K562 (cell line): ENCODE data around the gene CRYBG3. TPM values are rescaled to one million over a fixed set of nuclear protein-coding genes. Genes with fewer than 3 reads are reported as not detected.

ENCODE experiments used
- ATAC-seq: fragments of 200-7000 bp; cut with Tn5 transposase; 3 replicates; pipeline ENCODE4 v1.9.1; 2020; ENCODE audit warnings: moderate library complexity
- BruUV-seq: library from RNA; stranded (reverse); fragments of 400-500 nt; replicated peaks from 2 replicates; lab custom pipeline; 2021; lab: Mats Ljungman, UMichigan
- CTCF ChIA-PET: fragments of 300-600 bp; formaldehyde crosslinking; extraction: SDS; loops from one replicate; lab custom pipeline; 2021; ENCODE audit warnings: low intra/inter-chr PET ratio; lab: Yijun Ruan, JAX
- POLR2A ChIA-PET: fragments of 300-600, 350-650 bp; sonication (Branson Sonifier 250); formaldehyde crosslinking; extraction: SDS; loops from one replicate; lab custom pipeline; 2021; ENCODE audit warnings: antibody characterized with exemption, inconsistent platforms; lab: Yijun Ruan, JAX
- DNase-seq, 4 experiments: peaks; one replicate each; pipeline versions ENCODE4 v3.0.0 to v3.0.0-alpha.2; 2011 to 2018; ENCODE audit warnings: low spot score in 3 of 4, mixed read lengths in 3 of 4; ENCODE audit errors: extremely low read depth in 1 of 4
- FAIRE-seq: peaks from 2 replicates; lab custom pipeline; 2011; peaks lifted over from hg19 to GRCh38; lab: Jason Lieb, UNC
- H2AFZ ChIP-seq: 2 replicates; pipeline ENCODE4 v1.6.0; 2011; ENCODE audit warnings: low read depth, low read length, control low read depth, inconsistent platforms
- H3K27ac ChIP-seq: fragments of 200-600 bp; 3 replicates; pipeline ENCODE4 v1.8.0; 2011; ENCODE audit warnings: low read depth, mild to moderate bottlenecking, control low read depth, inconsistent platforms, low read length, moderate library complexity, mixed read lengths; ENCODE audit errors: extremely low read depth
- H3K27me3 ChIP-seq, 2 experiments: fragments of 300-600 bp in 1 of 2; 2 replicates in 1 of 2; 3 replicates in 1 of 2; pipeline versions ENCODE4 v1.6.0 to v1.8.0; 2011; ENCODE audit warnings: inconsistent platforms in 2 of 2, low read length in 2 of 2, mild to moderate bottlenecking in 1 of 2, mixed read lengths in 1 of 2, moderate library complexity in 1 of 2; ENCODE audit not compliant: control insufficient read depth in 2 of 2, insufficient read depth in 2 of 2
- H3K36me3 ChIP-seq: fragments of 300-600 bp; 3 replicates; pipeline ENCODE4 v1.8.0; 2011; ENCODE audit warnings: mild to moderate bottlenecking, low read length, inconsistent platforms; ENCODE audit not compliant: control insufficient read depth, insufficient read depth
- H3K4me1 ChIP-seq, 2 experiments: fragments of 200-600 bp in 1 of 2; replicated peaks in 1 of 2; 2 replicates in 1 of 2; 3 replicates in 1 of 2; pipeline versions ENCODE4 v1.5.1 to v1.8.0; 2011; ENCODE audit warnings: inconsistent platforms in 2 of 2, low read length in 2 of 2, mild to moderate bottlenecking in 1 of 2, mixed read lengths in 1 of 2, moderate library complexity in 1 of 2; ENCODE audit not compliant: control insufficient read depth in 2 of 2, insufficient read depth in 2 of 2
- H3K4me2 ChIP-seq: 2 replicates; pipeline ENCODE4 v1.6.1; 2011; ENCODE audit warnings: low read length, control low read depth, inconsistent platforms, mixed read lengths; ENCODE audit not compliant: insufficient read depth
- H3K4me3 ChIP-seq: fragments of 200-600 bp; sonication (generic), shearing (Covaris generic); 2 replicates; pipeline ENCODE4 v1.5.1; 2016; ENCODE audit warnings: control low read depth, inconsistent platforms
- H3K79me2 ChIP-seq: fragments of 200-600 bp; 3 replicates; pipeline ENCODE4 v1.8.0; 2011; ENCODE audit warnings: low read length, inconsistent platforms; ENCODE audit not compliant: control insufficient read depth, insufficient read depth
- H3K9ac ChIP-seq, 2 experiments: 2 replicates each; pipeline versions ENCODE4 v1.6.0 to v1.6.1; 2011; ENCODE audit warnings: low read depth in 2 of 2, low read length in 2 of 2, control low read depth in 1 of 2, inconsistent platforms in 1 of 2, mild to moderate bottlenecking in 1 of 2, mixed read lengths in 1 of 2; ENCODE audit not compliant: insufficient read depth in 1 of 2
- H3K9me1 ChIP-seq: one replicate; pipeline ENCODE4 v1.6.0; 2011; ENCODE audit warnings: inconsistent platforms, mild to moderate bottlenecking, low read length, moderate library complexity; ENCODE audit not compliant: control insufficient read depth, insufficient read depth
- H3K9me3 ChIP-seq: replicated peaks from 2 replicates; pipeline ENCODE4 v1.5.1; 2011; ENCODE audit warnings: low read depth, low read length, inconsistent platforms; ENCODE audit not compliant: control insufficient read depth, insufficient read depth
- H4K20me1 ChIP-seq: replicated peaks from 2 replicates; pipeline ENCODE4 v1.6.1; 2011; ENCODE audit warnings: low read length, inconsistent platforms, mixed read lengths; ENCODE audit not compliant: control insufficient read depth, insufficient read depth
- ARID3B ChIP-seq: fragments of 250-450 bp; sonication (Bioruptor Pico); IDR thresholded peaks from 2 replicates; pipeline ENCODE4 v1.4.0; 2020; ENCODE audit warnings: borderline replicate concordance
- CBX1 ChIP-seq: sonication (generic); IDR thresholded peaks from 2 replicates; pipeline ENCODE4 v1.6.1; 2016; ENCODE audit warnings: antibody characterized with exemption, low read depth, mild to moderate bottlenecking
- CTCFL ChIP-seq: IDR thresholded peaks from 2 replicates; pipeline ENCODE4 v1.6.1; 2011; ENCODE audit warnings: borderline replicate concordance, low read depth, mild to moderate bottlenecking, moderate library complexity, low read length; ENCODE audit not compliant: insufficient read depth, poor library complexity, severe bottlenecking
- PTBP1 ChIP-seq: fragments of 200-400 bp; formaldehyde crosslinking; IDR thresholded peaks from 2 replicates; pipeline ENCODE4 v1.6.1; 2017; ENCODE audit warnings: low read depth, low read length
- RB1 ChIP-seq: fragments of 450-650 bp; IDR thresholded peaks from 2 replicates; pipeline ENCODE4 v1.6.1; 2017; ENCODE audit warnings: low read depth, mild to moderate bottlenecking
- RNF219 ChIP-seq: fragments of 250-450 bp; sonication (Bioruptor Pico); IDR thresholded peaks from 2 replicates; pipeline ENCODE4 v1.5.0; 2022; ENCODE audit warnings: mild to moderate bottlenecking
- SMARCE1 ChIP-seq: fragments of 450-650 bp; IDR thresholded peaks from 2 replicates; pipeline ENCODE4 v1.7.1; 2016; ENCODE audit warnings: mild to moderate bottlenecking
- ZNF280B ChIP-seq: fragments of 250-450 bp; sonication (Bioruptor Pico); IDR thresholded peaks from 2 replicates; pipeline ENCODE4 v1.5.1; 2021; ENCODE audit warnings: mild to moderate bottlenecking
- ZNF583 ChIP-seq: fragments of 250-450 bp; sonication (Bioruptor Pico); IDR thresholded peaks from 2 replicates; pipeline ENCODE4 v1.4.0; 2020
- WGBS: fragments of 100-300 bp; shearing (Covaris generic); methylation state at CpG from one replicate; pipeline ENCODE4 v1.1.6; 2016; ENCODE audit warnings: low coverage, mixed read lengths; ENCODE audit not compliant: insufficient coverage; ENCODE audit errors: missing lambda C conversion rate; 5-methylcytosine and 5-hydroxymethylcytosine counted together
- in situ Hi-C: fragments of 300-500 bp; cut with MboI; formaldehyde crosslinking; loops from 4 replicates; pipeline ENCODE4 v1.15.0; 2018; ENCODE audit warnings: inconsistent platforms, mixed read lengths
- intact Hi-C: fragments of 100-400 bp; cut with micrococcal nuclease; formaldehyde crosslinking; loops from 2 replicates; pipeline ENCODE4 v1.14.2; 2022
- polyA plus RNA-seq, 8 experiments: library from polyadenylated mRNA; depleted of rRNA in 4 of 8; stranded (reverse) in 5 of 8; unstranded in 3 of 8; fragments of >200 nt; fragmentation: Nextera tagmentation in 2 of 8; fragmentation: Illumina TruSeq in 1 of 8; extraction: Ambion mirVana in 2 of 8; extraction: Trizol in 1 of 8; gene quantifications; 2 replicates each; pipeline versions ENCODE4 v1.2.1 to v1.2.3, GENCODE V29; 2011 to 2014; ENCODE audit warnings: inconsistent platforms in 1 of 8, missing spikeins in 1 of 8
- total RNA-seq, 7 experiments: library from RNA; depleted of rRNA in 6 of 7; stranded (reverse); fragments of >200 nt in 6 of 7; fragmentation: Illumina TruSeq in 2 of 7; extraction: Trizol in 2 of 7; gene quantifications; 2 replicates each; pipeline versions ENCODE4 v1.2.1 to v1.2.3, GENCODE V29; 2011 to 2021; ENCODE audit warnings: low replicate concordance in 1 of 7

Gene CRYBG3
- total and polyA plus RNA-seq, 9 of the 15 experiments (the other 6 are each of a cell fraction or from before 2014, with no cell fraction given): 0.08 to 0.72 (median 0.18) TPM

- 0% methylated on average over 2 of the region's 2 CpGs for WGBS
- TF ChIP-seq RB1 (no peak), CTCFL (no peak)
- TF ChIP-seq, all 486 proteins: peak for 0
- no peaks in the 10 kb centered on the region for H3K4me1 ChIP-seq
- CTCF ChIA-PET: no interaction called here
- ATAC-seq: no peak
- H4K20me1 ChIP-seq: no peaks in the 10 kb centered on the region
- in situ Hi-C loops (no loop called here), intact Hi-C loops (no loop called here)
- no peak overlapping the region for H3K4me2 ChIP-seq
- no peaks in the 10 kb centered on the region for H3K27me3 ChIP-seq
- no peak overlapping the region for H3K4me3 ChIP-seq
- no peaks in the 10 kb centered on the region for H3K36me3 ChIP-seq
- no TSS peak for BruUV-seq
- DNase-seq: no peak
- no peaks in the 10 kb centered on the region for H3K9me1 ChIP-seq
- H3K9ac ChIP-seq: no peak overlapping the region
- H2AFZ ChIP-seq: no peak overlapping the region
- no peak for FAIRE-seq
- no peak overlapping the region for H3K27ac ChIP-seq
- no peaks in the 10 kb centered on the region for H3K79me2 ChIP-seq
- no peaks in the 10 kb centered on the region for H3K9me3 ChIP-seq
- POLR2A ChIA-PET: no interaction called here
Measured at GRCh38 chr3:97830638-97831037, 8.8 kb downstream of the CRYBG3 start.

- Histone ChIP-seq H3K4me2 (no peak overlapping the region), H2AFZ (no peak overlapping the region), H3K9me3 (no peaks in the 10 kb centered on the region), H3K9me1 (no peaks in the 10 kb centered on the region), H3K9ac (no peak overlapping the region), H3K4me1 (no peaks in the 10 kb centered on the region), H4K20me1 (no peaks in the 10 kb centered on the region), H3K27ac (no peak overlapping the region), H3K27me3 (no peaks in the 10 kb centered on the region), H3K4me3 (no peak overlapping the region), H3K36me3 (no peaks in the 10 kb centered on the region), H3K79me2 (no peaks in the 10 kb centered on the region)
- FAIRE-seq (no peak), DNase-seq (no peak), ATAC-seq (no peak)
- intact Hi-C loops: no loop called here
- ChIA-PET POLR2A (no interaction called here), CTCF (no interaction called here)
- in situ Hi-C loops: no loop called here
- BruUV-seq: no TSS peak
- WGBS: 0% methylated on average over 1 of the region's 1 CpG
- TF ChIP-seq PTBP1 (no peak), ZNF280B (CRISPR knock-in tag) (no peak), ZNF583 (CRISPR knock-in tag) (no peak), RNF219 (CRISPR knock-in tag) (no peak), CBX1 (no peak), SMARCE1 (no peak), ARID3B (CRISPR knock-in tag) (no peak)
Measured at GRCh38 chr3:97831140-97831539, 9.3 kb downstream of the CRYBG3 start.
